Ishikawa (cell line): Measurements from ENCODE around the gene IMPA2.

Source experiments
- EP300 ChIP-seq: IDR thresholded peaks from 2 replicates; pipeline ENCODE4 v1.6.1; 2012; ENCODE audit warnings: borderline replicate concordance
- MAX ChIP-seq: IDR thresholded peaks from 2 replicates; pipeline ENCODE4 v1.6.1; 2012
- REST ChIP-seq: IDR thresholded peaks from 2 replicates; pipeline ENCODE4 v1.6.1; 2012; ENCODE audit warnings: low read depth, mild to moderate bottlenecking

GRCh38 chr18:12014521-12015415, 33.5 kb downstream of the IMPA2 start:
- no peak for TF ChIP-seq MAX
- no peak for TF ChIP-seq REST
- no peak for TF ChIP-seq EP300
